K562 (cell line): ENCODE measurements around the gene KDM2A. TPM values are rescaled to one million over a fixed set of nuclear protein-coding genes. Genes with fewer than 3 reads are reported as not detected.

Experiments
- ATAC-seq: fragments of 200-7000 bp; cut with Tn5 transposase; 3 replicates; pipeline ENCODE4 v1.9.1; 2020; ENCODE audit warnings: moderate library complexity
- BruUV-seq: library from RNA; stranded (reverse); fragments of 400-500 nt; replicated peaks from 2 replicates; lab custom pipeline; 2021; lab: Mats Ljungman, UMichigan
- CTCF ChIA-PET: fragments of 300-600 bp; formaldehyde crosslinking; extraction: SDS; loops from one replicate; lab custom pipeline; 2021; ENCODE audit warnings: low intra/inter-chr PET ratio; lab: Yijun Ruan, JAX
- POLR2A ChIA-PET: fragments of 300-600, 350-650 bp; sonication (Branson Sonifier 250); formaldehyde crosslinking; extraction: SDS; loops from one replicate; lab custom pipeline; 2021; ENCODE audit warnings: antibody characterized with exemption, inconsistent platforms; lab: Yijun Ruan, JAX
- DNase-seq, 4 experiments: peaks; one replicate each; pipeline versions ENCODE4 v3.0.0 to v3.0.0-alpha.2; 2011 to 2018; ENCODE audit warnings: low spot score in 3 of 4, mixed read lengths in 3 of 4; ENCODE audit errors: extremely low read depth in 1 of 4
- FAIRE-seq: peaks from 2 replicates; lab custom pipeline; 2011; peaks lifted over from hg19 to GRCh38; lab: Jason Lieb, UNC
- H2AFZ ChIP-seq: 2 replicates; pipeline ENCODE4 v1.6.0; 2011; ENCODE audit warnings: low read depth, low read length, control low read depth, inconsistent platforms
- H3K27ac ChIP-seq: fragments of 200-600 bp; 3 replicates; pipeline ENCODE4 v1.8.0; 2011; ENCODE audit warnings: low read depth, mild to moderate bottlenecking, control low read depth, inconsistent platforms, low read length, moderate library complexity, mixed read lengths; ENCODE audit errors: extremely low read depth
- H3K27me3 ChIP-seq, 2 experiments: fragments of 300-600 bp in 1 of 2; 2 replicates in 1 of 2; 3 replicates in 1 of 2; pipeline versions ENCODE4 v1.6.0 to v1.8.0; 2011; ENCODE audit warnings: inconsistent platforms in 2 of 2, low read length in 2 of 2, mild to moderate bottlenecking in 1 of 2, mixed read lengths in 1 of 2, moderate library complexity in 1 of 2; ENCODE audit not compliant: control insufficient read depth in 2 of 2, insufficient read depth in 2 of 2
- H3K36me3 ChIP-seq: fragments of 300-600 bp; 3 replicates; pipeline ENCODE4 v1.8.0; 2011; ENCODE audit warnings: mild to moderate bottlenecking, low read length, inconsistent platforms; ENCODE audit not compliant: control insufficient read depth, insufficient read depth
- H3K4me1 ChIP-seq, 2 experiments: fragments of 200-600 bp in 1 of 2; replicated peaks in 1 of 2; 2 replicates in 1 of 2; 3 replicates in 1 of 2; pipeline versions ENCODE4 v1.5.1 to v1.8.0; 2011; ENCODE audit warnings: inconsistent platforms in 2 of 2, low read length in 2 of 2, mild to moderate bottlenecking in 1 of 2, mixed read lengths in 1 of 2, moderate library complexity in 1 of 2; ENCODE audit not compliant: control insufficient read depth in 2 of 2, insufficient read depth in 2 of 2
- H3K4me2 ChIP-seq: 2 replicates; pipeline ENCODE4 v1.6.1; 2011; ENCODE audit warnings: low read length, control low read depth, inconsistent platforms, mixed read lengths; ENCODE audit not compliant: insufficient read depth
- H3K4me3 ChIP-seq: fragments of 200-600 bp; sonication (generic), shearing (Covaris generic); 2 replicates; pipeline ENCODE4 v1.5.1; 2016; ENCODE audit warnings: control low read depth, inconsistent platforms
- H3K79me2 ChIP-seq: fragments of 200-600 bp; 3 replicates; pipeline ENCODE4 v1.8.0; 2011; ENCODE audit warnings: low read length, inconsistent platforms; ENCODE audit not compliant: control insufficient read depth, insufficient read depth
- H3K9ac ChIP-seq, 2 experiments: 2 replicates each; pipeline versions ENCODE4 v1.6.0 to v1.6.1; 2011; ENCODE audit warnings: low read depth in 2 of 2, low read length in 2 of 2, control low read depth in 1 of 2, inconsistent platforms in 1 of 2, mild to moderate bottlenecking in 1 of 2, mixed read lengths in 1 of 2; ENCODE audit not compliant: insufficient read depth in 1 of 2
- H3K9me1 ChIP-seq: one replicate; pipeline ENCODE4 v1.6.0; 2011; ENCODE audit warnings: inconsistent platforms, mild to moderate bottlenecking, low read length, moderate library complexity; ENCODE audit not compliant: control insufficient read depth, insufficient read depth
- H3K9me3 ChIP-seq: replicated peaks from 2 replicates; pipeline ENCODE4 v1.5.1; 2011; ENCODE audit warnings: low read depth, low read length, inconsistent platforms; ENCODE audit not compliant: control insufficient read depth, insufficient read depth
- H4K20me1 ChIP-seq: replicated peaks from 2 replicates; pipeline ENCODE4 v1.6.1; 2011; ENCODE audit warnings: low read length, inconsistent platforms, mixed read lengths; ENCODE audit not compliant: control insufficient read depth, insufficient read depth
- ELF4 ChIP-seq: fragments of 450-650 bp; formaldehyde crosslinking; IDR thresholded peaks from 2 replicates; pipeline ENCODE4 v1.4.0; 2022; ENCODE audit warnings: missing genetic modification characterization
- KDM1A ChIP-seq, 2 experiments: fragments of 450-650 bp; IDR thresholded peaks; 2 replicates each; pipeline ENCODE4 v1.6.1; 2016; ENCODE audit warnings: mild to moderate bottlenecking in 2 of 2
- MCM7 ChIP-seq, 2 experiments: fragments of 450-650 bp; IDR thresholded peaks; 2 replicates each; pipeline ENCODE4 v1.6.1; 2016 to 2018
- NFIC ChIP-seq: fragments of 450-650 bp; IDR thresholded peaks from 2 replicates; pipeline ENCODE4 v1.6.1; 2017; ENCODE audit warnings: mild to moderate bottlenecking, inconsistent platforms
- PML ChIP-seq: IDR thresholded peaks from 2 replicates; pipeline ENCODE4 v1.6.1; 2012; ENCODE audit warnings: low read length, inconsistent platforms
- RBFOX2 ChIP-seq: fragments of 200-400 bp; formaldehyde crosslinking; IDR thresholded peaks from 2 replicates; pipeline ENCODE4 v1.6.1; 2017; ENCODE audit warnings: low read depth, mild to moderate bottlenecking, low read length, moderate library complexity
- TCFL5 ChIP-seq: fragments of 250-450 bp; sonication (Bioruptor Pico); conservative IDR thresholded peaks from 2 replicates; pipeline ENCODE4 v1.6.1; 2021; ENCODE audit warnings: mild to moderate bottlenecking, moderate library complexity, matching md5 sums
- WGBS: fragments of 100-300 bp; shearing (Covaris generic); methylation state at CpG from one replicate; pipeline ENCODE4 v1.1.6; 2016; ENCODE audit warnings: low coverage, mixed read lengths; ENCODE audit not compliant: insufficient coverage; ENCODE audit errors: missing lambda C conversion rate; 5-methylcytosine and 5-hydroxymethylcytosine counted together
- in situ Hi-C: fragments of 300-500 bp; cut with MboI; formaldehyde crosslinking; loops from 4 replicates; pipeline ENCODE4 v1.15.0; 2018; ENCODE audit warnings: inconsistent platforms, mixed read lengths
- intact Hi-C: fragments of 100-400 bp; cut with micrococcal nuclease; formaldehyde crosslinking; loops from 2 replicates; pipeline ENCODE4 v1.14.2; 2022
- polyA plus RNA-seq, 8 experiments: library from polyadenylated mRNA; depleted of rRNA in 4 of 8; stranded (reverse) in 5 of 8; unstranded in 3 of 8; fragments of >200 nt; fragmentation: Nextera tagmentation in 2 of 8; fragmentation: Illumina TruSeq in 1 of 8; extraction: Ambion mirVana in 2 of 8; extraction: Trizol in 1 of 8; gene quantifications; 2 replicates each; pipeline versions ENCODE4 v1.2.1 to v1.2.3, GENCODE V29; 2011 to 2014; ENCODE audit warnings: inconsistent platforms in 1 of 8, missing spikeins in 1 of 8
- total RNA-seq, 7 experiments: library from RNA; depleted of rRNA in 6 of 7; stranded (reverse); fragments of >200 nt in 6 of 7; fragmentation: Illumina TruSeq in 2 of 7; extraction: Trizol in 2 of 7; gene quantifications; 2 replicates each; pipeline versions ENCODE4 v1.2.1 to v1.2.3, GENCODE V29; 2011 to 2021; ENCODE audit warnings: low replicate concordance in 1 of 7
- TF ChIP-seq, protein P1 (sequence below): sonication (generic); IDR thresholded peaks from 2 replicates; pipeline ENCODE4 v1.6.1; 2016
- TF ChIP-seq, protein P2 (sequence below): fragments of 200-400 bp; formaldehyde crosslinking; IDR thresholded peaks from 2 replicates; pipeline ENCODE4 v1.6.1; 2017; ENCODE audit warnings: mild to moderate bottlenecking, low read depth, low read length, moderate library complexity

The KDM2A gene
- total and polyA plus RNA-seq, 9 of the 15 experiments (the other 6 are each of a cell fraction or from before 2014, with no cell fraction given) = 5.0 to 39.3 (median 21.3) TPM

DNA sequence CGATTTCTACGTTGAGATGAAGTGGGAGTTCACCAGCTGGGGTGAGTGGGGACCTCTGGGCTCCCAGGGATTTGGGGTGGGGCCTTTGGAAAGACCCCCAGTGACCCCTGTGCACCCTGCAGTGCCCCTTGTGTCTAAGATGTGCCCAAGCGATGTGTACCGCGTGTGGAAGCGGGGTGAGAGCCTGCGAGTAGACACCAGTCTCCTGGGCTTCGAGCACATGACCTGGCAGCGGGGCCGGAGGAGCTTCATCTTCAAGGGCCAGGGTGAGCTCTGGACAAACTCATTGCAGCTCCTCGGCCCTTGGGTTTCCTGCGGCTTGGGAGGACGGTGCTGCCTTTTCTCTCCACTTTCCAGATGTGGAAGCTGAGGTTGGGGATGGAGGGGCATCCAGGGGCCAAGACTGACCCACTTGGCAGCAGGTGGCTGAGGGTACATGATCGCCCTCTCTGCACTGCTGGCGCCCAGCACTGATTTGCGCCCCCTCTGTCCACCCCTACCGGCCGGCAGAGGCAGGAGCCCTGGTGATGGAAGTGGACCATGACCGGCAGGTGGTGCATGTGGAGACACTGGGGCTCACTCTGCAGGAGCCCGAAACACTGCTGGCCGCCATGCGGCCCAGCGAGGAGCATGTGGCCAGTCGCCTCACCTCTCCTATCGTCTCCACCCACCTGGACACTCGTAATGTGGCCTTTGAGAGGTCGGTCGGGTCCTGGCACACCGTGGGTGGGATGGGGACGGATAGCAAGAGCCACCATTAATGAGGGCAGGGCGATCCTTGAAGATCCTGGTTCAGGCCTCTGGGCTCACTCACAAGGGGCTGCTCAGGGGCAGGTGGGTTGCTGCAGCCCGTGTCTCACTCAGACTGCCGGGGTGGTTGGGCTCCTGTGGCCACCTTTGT is 172.7 kb downstream of the KDM2A start:
- ATAC-seq = no peak
- Histone ChIP-seq H3K27ac (no peak overlapping the region), H3K9me3 (peaks cover 9% of the 10 kb centered on the region; the same call in 1 of the 2 replicates), H3K36me3 (peaks cover 62% of the 10 kb centered on the region; the same call in 2 of the 3 replicates), H3K9me1 (no peaks in the 10 kb centered on the region), H3K9ac (peak overlapping the region in 1 of 2 experiments; percentile 75; a peak in 2 of 4 replicates), H4K20me1 (no peaks in the 10 kb centered on the region), H3K4me1 (peaks cover 15 to 42% of the 10 kb centered on the region in 2 experiments), H2AFZ (no peak overlapping the region), H3K27me3 (no peaks in the 10 kb centered on the region), H3K4me2 (no peak overlapping the region), H3K79me2 (peaks cover 15% of the 10 kb centered on the region), H3K4me3 (no peak overlapping the region)
- intact Hi-C loops = no loop called here
- ChIA-PET CTCF (no interaction called here), POLR2A (interaction anchor here (0.6 to 1.2 kb wide), 6 partner anchors 13 to 213 kb away, joined by 3 to 5 read pairs (median 3); no protein-coding TSS in a partner anchor)
- no peak for DNase-seq
- no TSS peak for BruUV-seq
- in situ Hi-C loops = no loop called here
- 92% methylated on average over 32 of the region's 33 CpGs for WGBS
- FAIRE-seq = no peak
- TF ChIP-seq NFIC = no peak
- TF ChIP-seq TCFL5 (CRISPR knock-in tag) = no peak
- TF ChIP-seq, protein P1, sequence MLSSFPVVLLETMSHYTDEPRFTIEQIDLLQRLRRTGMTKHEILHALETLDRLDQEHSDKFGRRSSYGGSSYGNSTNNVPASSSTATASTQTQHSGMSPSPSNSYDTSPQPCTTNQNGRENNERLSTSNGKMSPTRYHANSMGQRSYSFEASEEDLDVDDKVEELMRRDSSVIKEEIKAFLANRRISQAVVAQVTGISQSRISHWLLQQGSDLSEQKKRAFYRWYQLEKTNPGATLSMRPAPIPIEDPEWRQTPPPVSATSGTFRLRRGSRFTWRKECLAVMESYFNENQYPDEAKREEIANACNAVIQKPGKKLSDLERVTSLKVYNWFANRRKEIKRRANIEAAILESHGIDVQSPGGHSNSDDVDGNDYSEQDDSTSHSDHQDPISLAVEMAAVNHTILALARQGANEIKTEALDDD = no peak
- TF ChIP-seq MCM7 (IDR thresholded peaks at IDR 0.05) = no peak
- no peak for TF ChIP-seq PML
- peak; percentile 53 for TF ChIP-seq RBFOX2
- TF ChIP-seq, protein P2, sequence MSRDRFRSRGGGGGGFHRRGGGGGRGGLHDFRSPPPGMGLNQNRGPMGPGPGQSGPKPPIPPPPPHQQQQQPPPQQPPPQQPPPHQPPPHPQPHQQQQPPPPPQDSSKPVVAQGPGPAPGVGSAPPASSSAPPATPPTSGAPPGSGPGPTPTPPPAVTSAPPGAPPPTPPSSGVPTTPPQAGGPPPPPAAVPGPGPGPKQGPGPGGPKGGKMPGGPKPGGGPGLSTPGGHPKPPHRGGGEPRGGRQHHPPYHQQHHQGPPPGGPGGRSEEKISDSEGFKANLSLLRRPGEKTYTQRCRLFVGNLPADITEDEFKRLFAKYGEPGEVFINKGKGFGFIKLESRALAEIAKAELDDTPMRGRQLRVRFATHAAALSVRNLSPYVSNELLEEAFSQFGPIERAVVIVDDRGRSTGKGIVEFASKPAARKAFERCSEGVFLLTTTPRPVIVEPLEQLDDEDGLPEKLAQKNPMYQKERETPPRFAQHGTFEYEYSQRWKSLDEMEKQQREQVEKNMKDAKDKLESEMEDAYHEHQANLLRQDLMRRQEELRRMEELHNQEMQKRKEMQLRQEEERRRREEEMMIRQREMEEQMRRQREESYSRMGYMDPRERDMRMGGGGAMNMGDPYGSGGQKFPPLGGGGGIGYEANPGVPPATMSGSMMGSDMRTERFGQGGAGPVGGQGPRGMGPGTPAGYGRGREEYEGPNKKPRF = no peak
- TF ChIP-seq KDM1A (IDR thresholded peaks at IDR 0.05) = no peak
- TF ChIP-seq ELF4 = no peak
